Panc1 (cell line): ENCODE measurements around the gene GRIP2. TPM values are rescaled to one million over a fixed set of nuclear protein-coding genes. Genes with fewer than 3 reads are reported as not detected.

Experiments used
- ATAC-seq: fragments of 200-7000 bp; cut with Tn5 transposase; 2 replicates; pipeline ENCODE4 v1.9.1; 2020; ENCODE audit warnings: mild to moderate bottlenecking, moderate library complexity
- BruUV-seq: library from RNA; stranded (reverse); fragments of 400-500 nt; replicated peaks from 2 replicates; lab custom pipeline; 2021; lab: Mats Ljungman, UMichigan
- CTCF ChIA-PET: fragments of 300-600 bp; sonication (Branson Sonifier 250); formaldehyde crosslinking; loops from one replicate; lab custom pipeline; 2022; ENCODE audit warnings: antibody characterized with exemption; lab: Charles Lee
- POLR2A ChIA-PET: fragments of 300-600 bp; sonication (Branson Sonifier 250); formaldehyde crosslinking; loops from one replicate; lab custom pipeline; 2022; ENCODE audit warnings: antibody characterized with exemption; lab: Charles Lee
- DNase-seq: peaks from one replicate; pipeline ENCODE4 v3.0.0-alpha.2; 2010; ENCODE audit warnings: low read depth, low spot score
- H3K27ac ChIP-seq: 2 replicates; pipeline ENCODE4 v1.5.1; 2011; ENCODE audit warnings: mild to moderate bottlenecking, low read length, inconsistent platforms
- H3K27me3 ChIP-seq: fragments of 200-500 bp; sonication (Bioruptor generic); 2 replicates; pipeline ENCODE4 v1.6.0; 2014; ENCODE audit warnings: low read length, inconsistent platforms; ENCODE audit not compliant: control insufficient read depth, insufficient read depth
- H3K36me3 ChIP-seq: fragments of 200-500 bp; sonication (Bioruptor generic); 2 replicates; pipeline ENCODE4 v1.5.1; 2014; ENCODE audit warnings: inconsistent platforms, mild to moderate bottlenecking, low read length, moderate library complexity; ENCODE audit not compliant: control insufficient read depth, insufficient read depth
- H3K4me1 ChIP-seq: 2 replicates; pipeline ENCODE4 v1.5.1; 2011; ENCODE audit warnings: inconsistent platforms, mild to moderate bottlenecking, low read length, moderate library complexity; ENCODE audit not compliant: control insufficient read depth, insufficient read depth
- H3K4me3 ChIP-seq, 2 experiments: 2 replicates each; pipeline ENCODE4 v1.5.1; 2011 to 2012; ENCODE audit warnings: low read depth in 2 of 2, low read length in 2 of 2, mild to moderate bottlenecking in 2 of 2, inconsistent platforms in 1 of 2, moderate library complexity in 1 of 2
- H3K9me3 ChIP-seq: fragments of 200-500 bp; sonication (Bioruptor generic); 2 replicates; pipeline ENCODE4 v1.5.1; 2014; ENCODE audit warnings: low read depth, mild to moderate bottlenecking, inconsistent platforms, low read length, moderate library complexity; ENCODE audit not compliant: control insufficient read depth, insufficient read depth
- CTCF ChIP-seq: fragments of 450-650 bp; IDR thresholded peaks from 2 replicates; pipeline ENCODE4 v1.5.1; 2017; ENCODE audit warnings: mild to moderate bottlenecking
- POLR2AphosphoS5 ChIP-seq: IDR thresholded peaks from 2 replicates; pipeline ENCODE4 v1.6.1; 2012; ENCODE audit warnings: mild to moderate bottlenecking, low read depth, low read length, moderate library complexity
- REST ChIP-seq, 2 experiments: IDR thresholded peaks; 2 replicates each; pipeline ENCODE4 v1.6.1; 2011 to 2012; ENCODE audit warnings: low read depth in 2 of 2, control low read depth in 1 of 2, low read length in 1 of 2, mild to moderate bottlenecking in 1 of 2, moderate library complexity in 1 of 2; ENCODE audit not compliant: insufficient read depth in 1 of 2
- SIN3A ChIP-seq: IDR thresholded peaks from 2 replicates; pipeline ENCODE4 v1.6.1; 2012; ENCODE audit warnings: low read depth, mild to moderate bottlenecking, low read length, moderate library complexity, borderline replicate concordance; ENCODE audit not compliant: insufficient read depth
- TCF7L2 ChIP-seq: IDR thresholded peaks from 2 replicates; pipeline ENCODE4 v1.6.1; 2011; ENCODE audit warnings: mild to moderate bottlenecking, low read depth, low read length, inconsistent platforms
- in situ Hi-C: cut with HindIII; loops from 2 replicates; pipeline ENCODE4 v1.10.0; 2016; ENCODE audit warnings: low sequenced_read_pairs, low pct_unique_long_range_greater_than_20kb
- intact Hi-C: fragments of 100-400 bp; cut with micrococcal nuclease; formaldehyde crosslinking; loops from one replicate; pipeline ENCODE4 v1.10.0; 2022; ENCODE audit not compliant: unreplicated experiment
- total RNA-seq: library from RNA; stranded (reverse); gene quantifications from one replicate; pipeline ENCODE4 v1.2.1, GENCODE V29; 2021; ENCODE audit not compliant: unreplicated experiment

GRIP2 gene
- total RNA-seq, 1 experiment from 2014 or later: 6.5 TPM

- TF ChIP-seq SIN3A (no peak), TCF7L2 (no peak), CTCF (no peak), POLR2AphosphoS5 (no peak), REST (IDR thresholded peaks at IDR 0.05; ENCODE audit: insufficient read depth in 1 of 2, low read depth in 2 of 2, low read length in 1 of 2) (no peak)
- no TSS peak for BruUV-seq
- CTCF ChIA-PET: interaction anchor here (0.5 to 0.7 kb wide), 2 partner anchors 25 to 39 kb away, joined by 4 to 10 read pairs; no protein-coding TSS in a partner anchor
- no peak for DNase-seq
- H3K36me3 ChIP-seq: no peaks in the 10 kb centered on the region
- in situ Hi-C loops: no loop called here
- no peaks in the 10 kb centered on the region for H3K27me3 ChIP-seq
- no peaks in the 10 kb centered on the region for H3K9me3 ChIP-seq
- H3K27ac ChIP-seq: no peak overlapping the region
- peaks cover 6% of the 10 kb centered on the region; the same call in 1 of the 2 replicates for H3K4me1 ChIP-seq
- intact Hi-C loops: no loop called here
- POLR2A ChIA-PET: no interaction called here
- H3K4me3 ChIP-seq: no peak overlapping the region
- no peak for ATAC-seq
Observed at GRCh38 chr3:14534516-14535191, 5.5 kb downstream of the GRIP2 start.

DNA sequence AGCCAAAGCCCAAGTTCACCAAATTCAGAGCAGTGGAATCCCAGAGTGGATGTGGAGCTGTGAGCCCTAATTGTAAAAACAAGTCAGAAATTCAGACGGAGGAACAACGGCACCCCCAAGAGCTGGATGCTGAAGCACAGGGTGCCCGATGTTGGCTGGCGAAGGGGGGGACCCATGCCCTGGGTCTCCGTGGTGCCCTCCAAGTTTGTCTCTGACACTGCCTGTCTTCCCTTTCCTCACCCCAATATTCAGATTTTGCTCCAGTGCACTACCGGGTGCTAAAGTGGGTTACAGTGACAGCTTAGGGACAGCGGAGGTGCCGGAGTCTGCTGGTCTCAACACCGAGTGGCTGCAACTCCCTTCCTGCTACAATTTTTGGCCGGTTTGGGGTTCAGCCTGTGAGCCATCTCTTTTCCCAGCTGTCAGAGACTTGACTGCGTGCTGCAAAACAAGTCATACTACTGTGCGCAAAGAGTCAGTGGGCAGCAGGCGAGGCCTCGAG is 6.6 kb downstream of the GRIP2 start:
- no peak for ATAC-seq
- no peaks in the 10 kb centered on the region for H3K36me3 ChIP-seq

More for the DNA sequence above, 6.6 kb downstream of the GRIP2 start:
- POLR2A ChIA-PET: no interaction called here
- BruUV-seq: no TSS peak
- intact Hi-C loops (no loop called here), in situ Hi-C loops (no loop called here)
- CTCF ChIA-PET: interaction anchor here (0.6 kb wide), 1 partner anchor 330 kb away, joined by 3 read pairs; no protein-coding TSS in a partner anchor
- no peak overlapping the region for H3K4me3 ChIP-seq
- no peak overlapping the region for H3K27ac ChIP-seq
- H3K4me1 ChIP-seq: peaks cover 6% of the 10 kb centered on the region; the same call in 1 of the 2 replicates
- no peaks in the 10 kb centered on the region for H3K27me3 ChIP-seq
- TF ChIP-seq TCF7L2 (no peak), REST (IDR thresholded peaks at IDR 0.05; ENCODE audit: insufficient read depth in 1 of 2, low read depth in 2 of 2, low read length in 1 of 2) (no peak), SIN3A (no peak), POLR2AphosphoS5 (no peak), CTCF (no peak)
- no peaks in the 10 kb centered on the region for H3K9me3 ChIP-seq
- DNase-seq: no peak
